Endothelial cell of umbilical vein (primary cell): Measurements from ENCODE around the gene SUMO4. TPM values are rescaled to one million over a fixed set of nuclear protein-coding genes. Genes with fewer than 3 reads are reported as not detected.

Experiments used
- BruUV-seq: library from RNA; stranded (reverse); fragments of 400-500 nt; replicated peaks from 2 replicates; lab custom pipeline; 2021; lab: Mats Ljungman, UMichigan
- CTCF ChIA-PET: fragments of 300-600, 350-600 bp; sonication (Branson Sonifier 250); formaldehyde crosslinking; loops from one replicate; lab custom pipeline; 2021; ENCODE audit warnings: antibody characterized with exemption, inconsistent platforms; lab: Charles Lee
- POLR2A ChIA-PET: fragments of 300-600, 350-600 bp; sonication (Branson Sonifier 250); formaldehyde crosslinking; loops from one replicate; lab custom pipeline; 2021; ENCODE audit warnings: antibody characterized with exemption, inconsistent platforms; lab: Charles Lee
- DNase-seq: peaks from one replicate; pipeline ENCODE4 v3.0.0-alpha.2; 2011; ENCODE audit warnings: low read depth, low spot score
- FAIRE-seq: peaks from 2 replicates; lab custom pipeline; 2011; peaks lifted over from hg19 to GRCh38; lab: Jason Lieb, UNC
- H2AFZ ChIP-seq: 2 replicates; pipeline ENCODE4 v1.6.0; 2012; ENCODE audit warnings: low read depth, low read length, control low read depth, inconsistent platforms
- H3K27ac ChIP-seq: 2 replicates; pipeline ENCODE4 v1.5.1; 2011; ENCODE audit warnings: low read depth, mild to moderate bottlenecking, control low read depth, low read length, moderate library complexity; ENCODE audit not compliant: insufficient read depth
- H3K27me3 ChIP-seq, 2 experiments: 2 replicates each; pipeline versions ENCODE4 v1.6.0 to v1.6.1; 2011; ENCODE audit warnings: low read length in 2 of 2, mixed read lengths in 1 of 2; ENCODE audit not compliant: control insufficient read depth in 2 of 2, insufficient read depth in 2 of 2
- H3K36me3 ChIP-seq, 2 experiments: 2 replicates in 1 of 2; 3 replicates in 1 of 2; pipeline ENCODE4 v1.5.1; 2011; ENCODE audit warnings: low read length in 2 of 2, mild to moderate bottlenecking in 1 of 2, moderate library complexity in 1 of 2; ENCODE audit not compliant: control insufficient read depth in 2 of 2, insufficient read depth in 2 of 2; ENCODE audit errors: extremely low read depth in 1 of 2
- H3K4me1 ChIP-seq: 3 replicates; pipeline ENCODE4 v1.5.1; 2011; ENCODE audit warnings: mild to moderate bottlenecking, low read length; ENCODE audit not compliant: control insufficient read depth, insufficient read depth; ENCODE audit errors: extremely low read depth
- H3K4me2 ChIP-seq: 2 replicates; pipeline ENCODE4 v1.6.1; 2011; ENCODE audit warnings: low read length, control low read depth, mixed read lengths; ENCODE audit not compliant: insufficient read depth
- H3K4me3 ChIP-seq, 3 experiments: fragments of 200-600 bp in 1 of 3; sonication (generic), shearing (Covaris generic) in 1 of 3; replicated peaks in 1 of 3; 2 replicates each; pipeline ENCODE4 v1.5.1; 2011 to 2016; ENCODE audit warnings: control low read depth in 3 of 3, low read length in 3 of 3, mild to moderate bottlenecking in 2 of 3, inconsistent platforms in 1 of 3, low read depth in 1 of 3, moderate library complexity in 1 of 3; ENCODE audit not compliant: insufficient read depth in 1 of 3
- H3K79me2 ChIP-seq: 2 replicates; pipeline ENCODE4 v1.6.0; 2012; ENCODE audit warnings: low read length, inconsistent platforms; ENCODE audit not compliant: control insufficient read depth, insufficient read depth
- H3K9ac ChIP-seq: replicated peaks from 2 replicates; pipeline ENCODE3; 2011; ENCODE audit warnings: low read length, control low read depth; ENCODE audit not compliant: insufficient read depth; ENCODE audit errors: extremely low read depth
- H3K9me1 ChIP-seq: replicated peaks from 3 replicates; pipeline ENCODE4 v1.6.0; 2011; ENCODE audit warnings: mild to moderate bottlenecking, low read length; ENCODE audit not compliant: control insufficient read depth, insufficient read depth; ENCODE audit errors: extremely low read depth
- H3K9me3 ChIP-seq: replicated peaks from 2 replicates; pipeline ENCODE4 v1.5.1; 2012; ENCODE audit warnings: low read length, inconsistent platforms; ENCODE audit not compliant: control insufficient read depth, insufficient read depth
- H4K20me1 ChIP-seq: replicated peaks from 2 replicates; pipeline ENCODE3; 2011; ENCODE audit warnings: mild to moderate bottlenecking, low read length; ENCODE audit not compliant: control insufficient read depth, insufficient read depth; ENCODE audit errors: extremely low read depth
- EZH2 ChIP-seq: IDR thresholded peaks from 2 replicates; pipeline ENCODE4 v1.6.1; 2012; ENCODE audit warnings: borderline replicate concordance, low read depth, mild to moderate bottlenecking, moderate library complexity, low read length, inconsistent platforms; ENCODE audit not compliant: severe bottlenecking
- FOS ChIP-seq: IDR thresholded peaks from 2 replicates; pipeline ENCODE4 v1.6.1; 2011; ENCODE audit warnings: mild to moderate bottlenecking, low read length, moderate library complexity, borderline replicate concordance; ENCODE audit not compliant: insufficient read depth
- GATA2 ChIP-seq: IDR thresholded peaks from 2 replicates; pipeline ENCODE4 v1.7.0; 2011; ENCODE audit warnings: low read depth, mild to moderate bottlenecking, moderate library complexity, mixed read lengths, low read length; ENCODE audit not compliant: insufficient read length, insufficient read depth
- JUN ChIP-seq: IDR thresholded peaks from 2 replicates; pipeline ENCODE4 v1.6.1; 2011; ENCODE audit warnings: borderline replicate concordance, low read depth; ENCODE audit not compliant: insufficient read length, insufficient read depth
- MAX ChIP-seq: IDR thresholded peaks from 2 replicates; pipeline ENCODE4 v1.6.1; 2011; ENCODE audit not compliant: insufficient read depth, insufficient read length
- MYC ChIP-seq: IDR thresholded peaks from one replicate; pipeline ENCODE4 v1.6.1; 2011; ENCODE audit warnings: mild to moderate bottlenecking, low read depth, low read length
- POLR2A ChIP-seq: IDR thresholded peaks from 2 replicates; pipeline ENCODE4 v1.6.1; 2012; ENCODE audit warnings: low read depth, mild to moderate bottlenecking, control low read depth, low read length
- POLR2AphosphoS5 ChIP-seq: IDR thresholded peaks from 2 replicates; pipeline ENCODE4 v1.6.1; 2012; ENCODE audit warnings: low read depth, mild to moderate bottlenecking, control low read depth, low read length, moderate library complexity; ENCODE audit not compliant: insufficient read depth
- dilution Hi-C: fragments of 300-500 bp; cut with MboI; formaldehyde crosslinking; loops from one replicate; pipeline ENCODE4 v1.15.0; 2019; ENCODE audit warnings: low sequenced_read_pairs; ENCODE audit not compliant: extremely low pct_ligation_motif_present
- intact Hi-C: fragments of 100-400 bp; cut with micrococcal nuclease; formaldehyde crosslinking; loops from one replicate; pipeline ENCODE4 v1.10.0; 2022
- polyA plus RNA-seq, 4 experiments: library from polyadenylated mRNA; depleted of rRNA in 3 of 4; stranded (reverse) in 3 of 4; unstranded in 1 of 4; fragments of >200 nt; gene quantifications; 2 replicates each; pipeline versions ENCODE4 v1.2.1 to v1.2.3, GENCODE V29; 2011 to 2012; ENCODE audit warnings: missing spikeins in 1 of 4
- total RNA-seq: library from RNA; stranded (reverse); gene quantifications from 2 replicates; pipeline ENCODE4 v1.2.3, GENCODE V29; 2021
- TF ChIP-seq, protein P1 (sequence below), 2 donors: IDR thresholded peaks; 1 replicate in 1 of 2; 2 replicates in 1 of 2; pipeline ENCODE4 v1.5.1; 2011; ENCODE audit warnings: low read length in 2 of 2, mild to moderate bottlenecking in 2 of 2, moderate library complexity in 2 of 2, control low read depth in 1 of 2, inconsistent platforms in 1 of 2, low read depth in 1 of 2; ENCODE audit not compliant: insufficient read depth in 1 of 2; ENCODE audit errors: extremely low read depth in 1 of 2

Gene SUMO4
- total and polyA plus RNA-seq, 2 donors (not counting 3 experiments of a cell fraction or from before 2014, with no cell fraction given), result 0.10 to 2.6 TPM

DNA sequence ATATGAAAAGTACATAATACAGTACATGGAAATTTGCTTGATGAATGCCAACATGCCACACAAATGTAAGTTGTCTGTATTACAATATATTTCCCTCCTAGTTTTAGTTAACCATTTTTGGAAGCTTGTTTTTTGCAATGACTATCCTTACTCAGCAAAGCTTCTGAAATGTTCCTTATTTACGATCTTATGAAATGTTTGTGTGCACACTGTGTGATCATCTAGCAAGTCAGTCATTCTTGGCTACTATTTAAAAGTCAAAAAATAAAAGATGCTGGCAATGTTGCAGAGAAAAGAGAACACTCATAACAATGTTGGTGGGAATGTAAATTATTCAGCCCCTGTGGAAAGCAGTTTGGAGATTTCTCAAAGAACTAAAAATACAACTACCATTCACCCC lies 33.8 kb downstream of the SUMO4 start:
- Histone ChIP-seq H3K79me2 (no peaks in the 10 kb centered on the region), H3K36me3 (no peaks in the 10 kb centered on the region), H3K9me3 (no peaks in the 10 kb centered on the region), H2AFZ (no peak overlapping the region), H3K4me2 (no peak overlapping the region), H3K27me3 (no peaks in the 10 kb centered on the region), H3K9ac (no peak overlapping the region), H3K27ac (no peak overlapping the region), H3K4me1 (no peaks in the 10 kb centered on the region), H4K20me1 (no peaks in the 10 kb centered on the region), H3K9me1 (no peaks in the 10 kb centered on the region), H3K4me3 (no peak overlapping the region)
- intact Hi-C loops, result loop anchor here (2.0 kb wide), 1 partner anchor 117 kb away; the partner anchor contains the start of gene TAB2
- dilution Hi-C loops, result no loop called here
- DNase-seq (no peak), FAIRE-seq (no peak)
- ChIA-PET CTCF (interaction anchor here (0.7 to 7.3 kb wide), 4 partner anchors 9 to 402 kb away, joined by 3 to 204 read pairs (median 99); no protein-coding TSS in a partner anchor), POLR2A (no interaction called here)
- TF ChIP-seq POLR2A (no peak), EZH2 (no peak), MYC (no peak), MAX (no peak), GATA2 (no peak), JUN (no peak), POLR2AphosphoS5 (no peak), FOS (no peak)
- TF ChIP-seq, protein P1, sequence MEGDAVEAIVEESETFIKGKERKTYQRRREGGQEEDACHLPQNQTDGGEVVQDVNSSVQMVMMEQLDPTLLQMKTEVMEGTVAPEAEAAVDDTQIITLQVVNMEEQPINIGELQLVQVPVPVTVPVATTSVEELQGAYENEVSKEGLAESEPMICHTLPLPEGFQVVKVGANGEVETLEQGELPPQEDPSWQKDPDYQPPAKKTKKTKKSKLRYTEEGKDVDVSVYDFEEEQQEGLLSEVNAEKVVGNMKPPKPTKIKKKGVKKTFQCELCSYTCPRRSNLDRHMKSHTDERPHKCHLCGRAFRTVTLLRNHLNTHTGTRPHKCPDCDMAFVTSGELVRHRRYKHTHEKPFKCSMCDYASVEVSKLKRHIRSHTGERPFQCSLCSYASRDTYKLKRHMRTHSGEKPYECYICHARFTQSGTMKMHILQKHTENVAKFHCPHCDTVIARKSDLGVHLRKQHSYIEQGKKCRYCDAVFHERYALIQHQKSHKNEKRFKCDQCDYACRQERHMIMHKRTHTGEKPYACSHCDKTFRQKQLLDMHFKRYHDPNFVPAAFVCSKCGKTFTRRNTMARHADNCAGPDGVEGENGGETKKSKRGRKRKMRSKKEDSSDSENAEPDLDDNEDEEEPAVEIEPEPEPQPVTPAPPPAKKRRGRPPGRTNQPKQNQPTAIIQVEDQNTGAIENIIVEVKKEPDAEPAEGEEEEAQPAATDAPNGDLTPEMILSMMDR (IDR thresholded peaks at IDR 0.05; ENCODE audit: extremely low read depth in 1 of 2, insufficient read depth in 1 of 2, low read depth in 1 of 2, low read length in 2 of 2), result no peak
- BruUV-seq, result no TSS peak
